BLaER1 (cell line): ENCODE results near the gene PPIL1.
"Not testable (repeated sequence)": the region's sequence is repeated elsewhere in the genome, so short reads cannot be mapped to it uniquely, and the experiment has no call there.

Experiments
- H3K27ac ChIP-seq: shearing (Covaris generic); formaldehyde crosslinking; 2 replicates; pipeline ENCODE4 v1.8.1; 2022
- H3K27me3 ChIP-seq: shearing (Covaris generic); formaldehyde crosslinking; 2 replicates; pipeline ENCODE4 v1.8.1; 2022
- H3K36me3 ChIP-seq: shearing (Covaris generic); formaldehyde crosslinking; 2 replicates; pipeline ENCODE4 v1.8.1; 2022
- H3K4me1 ChIP-seq: shearing (Covaris generic); formaldehyde crosslinking; 2 replicates; pipeline ENCODE4 v1.8.1; 2022
- H3K4me2 ChIP-seq: shearing (Covaris generic); formaldehyde crosslinking; 2 replicates; pipeline ENCODE4 v1.8.1; 2022
- H3K4me3 ChIP-seq: shearing (Covaris generic); formaldehyde crosslinking; 2 replicates; pipeline ENCODE4 v1.8.1; 2022
- H3K9ac ChIP-seq: shearing (Covaris generic); formaldehyde crosslinking; 2 replicates; pipeline ENCODE4 v1.8.1; 2022
- H3K9me3 ChIP-seq: shearing (Covaris generic); formaldehyde crosslinking; 2 replicates; pipeline ENCODE4 v1.8.1; 2022
- H4K20me1 ChIP-seq: shearing (Covaris generic); formaldehyde crosslinking; 2 replicates; pipeline ENCODE4 v1.8.1; 2022
- Cebpa-rat ChIP-seq: shearing (Covaris generic); IDR thresholded peaks from 2 replicates; pipeline ENCODE4 v1.8.1; 2022

PPIL1 gene

GRCh38 chr6:36912030-36912454 lies 37.4 kb upstream of the PPIL1 start:
- no peaks in the 10 kb centered on the region for H3K9me3 ChIP-seq
- no peak overlapping the region for H3K9ac ChIP-seq
- H3K27ac ChIP-seq, result peak overlapping the region; percentile 29
- no peak for TF ChIP-seq Cebpa-rat
- peaks cover 57% of the 10 kb centered on the region for H3K4me1 ChIP-seq
- peak overlapping the region; percentile 5; the same call in 1 of the 2 replicates for H3K4me3 ChIP-seq
- H3K27me3 ChIP-seq, result no peaks in the 10 kb centered on the region
- H3K36me3 ChIP-seq, result peaks cover 40% of the 10 kb centered on the region
- H3K4me2 ChIP-seq, result peak overlapping the region; percentile 81
- H4K20me1 ChIP-seq, result peaks cover 50% of the 10 kb centered on the region

- Histone ChIP-seq H3K27me3 (no peaks in the 10 kb centered on the region), H3K9me3 (no peaks in the 10 kb centered on the region), H3K4me1 (peaks cover 38% of the 10 kb centered on the region), H3K4me2 (no peak overlapping the region), H3K27ac (no peak overlapping the region), H4K20me1 (peaks cover 28% of the 10 kb centered on the region), H3K36me3 (peaks cover 45% of the 10 kb centered on the region), H3K4me3 (no peak overlapping the region), H3K9ac (no peak overlapping the region)
- no peak for TF ChIP-seq Cebpa-rat
Measured at GRCh38 chr6:36908747-36909146, 34.1 kb upstream of the PPIL1 start.

- H3K4me2 ChIP-seq, result no peak overlapping the region
- no peak overlapping the region for H3K9ac ChIP-seq
Measured at GRCh38 chr6:36907781-36908180, 33.2 kb upstream of the PPIL1 start.

GRCh38 chr6:36906539-36907325 lies 32.1 kb upstream of the PPIL1 start:
- TF ChIP-seq Cebpa-rat, result no peak
- Histone ChIP-seq H3K27me3 (no peaks in the 10 kb centered on the region), H3K4me1 (peaks cover 17% of the 10 kb centered on the region), H3K36me3 (peaks cover 61% of the 10 kb centered on the region), H3K9ac (no peak overlapping the region), H4K20me1 (peaks cover 9% of the 10 kb centered on the region), H3K4me2 (no peak overlapping the region), H3K27ac (no peak overlapping the region), H3K9me3 (no peaks in the 10 kb centered on the region), H3K4me3 (no peak overlapping the region)

More at GRCh38 chr6:36907781-36908180, 33.2 kb upstream of the PPIL1 start:
- H3K4me3 ChIP-seq, result no peak overlapping the region
- H3K27me3 ChIP-seq, result no peaks in the 10 kb centered on the region
- no peak overlapping the region for H3K27ac ChIP-seq
- H3K9me3 ChIP-seq, result no peaks in the 10 kb centered on the region
- no peak for TF ChIP-seq Cebpa-rat
- H3K36me3 ChIP-seq, result peaks cover 51% of the 10 kb centered on the region
- peaks cover 28% of the 10 kb centered on the region for H3K4me1 ChIP-seq
- H4K20me1 ChIP-seq, result peaks cover 19% of the 10 kb centered on the region

GRCh38 chr6:36904851-36905393 lies 30.3 kb upstream of the PPIL1 start:
- Histone ChIP-seq H3K36me3 (peaks cover 74% of the 10 kb centered on the region), H4K20me1 (0 out of 2 replicates have a peak, but pooled peaks cover 6% of the 10 kb centered on the region), H3K4me1 (peaks cover 7% of the 10 kb centered on the region), H3K27ac (no peak overlapping the region), H3K9me3 (no peaks in the 10 kb centered on the region), H3K27me3 (no peaks in the 10 kb centered on the region), H3K4me3 (no peak overlapping the region), H3K4me2 (no peak overlapping the region), H3K9ac (no peak overlapping the region)
- no peak for TF ChIP-seq Cebpa-rat

- H3K36me3 ChIP-seq, result peaks cover 80% of the 10 kb centered on the region
Measured at GRCh38 chr6:36904114-36904513, 29.5 kb upstream of the PPIL1 start.

GRCh38 chr6:36897609-36898008 lies 23.0 kb upstream of the PPIL1 start:
- Histone ChIP-seq H3K4me1 (no peaks in the 10 kb centered on the region), H3K27me3 (no peaks in the 10 kb centered on the region), H3K36me3 (peaks cover 44% of the 10 kb centered on the region), H3K9me3 (no peaks in the 10 kb centered on the region), H3K9ac (no peak overlapping the region), H3K4me2 (no peak overlapping the region), H3K27ac (no peak overlapping the region), H3K4me3 (no peak overlapping the region), H4K20me1 (0 out of 2 replicates have a peak, but pooled peaks cover 7% of the 10 kb centered on the region)
- no peak for TF ChIP-seq Cebpa-rat

More at GRCh38 chr6:36904114-36904513, 29.5 kb upstream of the PPIL1 start:
- H3K4me2 ChIP-seq, result no peak overlapping the region
- 0 out of 2 replicates have a peak, but pooled peaks cover 6% of the 10 kb centered on the region for H4K20me1 ChIP-seq
- H3K27ac ChIP-seq, result no peak overlapping the region
- H3K4me3 ChIP-seq, result no peak overlapping the region
- H3K9ac ChIP-seq, result no peak overlapping the region
- H3K27me3 ChIP-seq, result no peaks in the 10 kb centered on the region
- peaks cover 7% of the 10 kb centered on the region for H3K4me1 ChIP-seq
- TF ChIP-seq Cebpa-rat, result no peak
- H3K9me3 ChIP-seq, result no peaks in the 10 kb centered on the region

GRCh38 chr6:36893976-36894932 lies 19.7 kb upstream of the PPIL1 start:
- Histone ChIP-seq H3K9me3 (no peaks in the 10 kb centered on the region), H3K4me2 (no peak overlapping the region), H3K27me3 (no peaks in the 10 kb centered on the region), H3K36me3 (peaks cover 24% of the 10 kb centered on the region), H3K4me1 (no peaks in the 10 kb centered on the region), H3K27ac (no peak overlapping the region), H4K20me1 (0 out of 2 replicates have a peak, but pooled peaks cover 16% of the 10 kb centered on the region), H3K4me3 (no peak overlapping the region), H3K9ac (no peak overlapping the region)
- no peak for TF ChIP-seq Cebpa-rat

GRCh38 chr6:36891153-36891552 lies 16.6 kb upstream of the PPIL1 start:
- peaks cover 24% of the 10 kb centered on the region for H3K36me3 ChIP-seq
- H3K9ac ChIP-seq, H4K20me1 ChIP-seq, H3K27ac ChIP-seq, H3K4me2 ChIP-seq, H3K9me3 ChIP-seq, H3K27me3 ChIP-seq, H3K4me3 ChIP-seq: not testable (repeated sequence)
- peaks cover 15% of the 10 kb centered on the region for H3K4me1 ChIP-seq
